ENCODE results near the gene POGLUT3.
A peak's percentile ranks its signal among the peaks of the same experiment; 100 is the strongest.

The POGLUT3 gene

DNA sequence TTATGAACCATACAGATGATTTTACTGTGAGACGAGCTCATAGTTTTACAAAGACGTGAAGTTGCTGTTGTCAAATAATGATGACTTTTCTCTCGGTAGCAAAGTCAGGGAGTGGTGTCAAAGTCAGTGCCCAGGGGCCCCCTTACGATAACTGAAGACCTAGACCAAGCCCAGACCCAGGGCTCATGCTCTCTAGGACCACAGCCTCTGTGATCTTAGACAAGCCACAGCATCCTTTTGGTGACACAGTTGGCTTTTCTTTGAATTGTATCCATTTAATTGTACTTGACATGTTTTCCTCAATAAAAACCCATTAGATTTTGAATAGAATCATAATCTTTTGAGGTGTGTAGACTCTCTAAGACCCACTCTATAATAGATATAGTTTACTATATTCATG is 17.9 kb upstream of the POGLUT3 start:
- Mint-ChIP-seq H3K27ac (no peak overlapping the region), H3K4me1 (no peaks in the 10 kb centered on the region), H3K4me3 (no peak overlapping the region), H3K9me3 (no peaks in the 10 kb centered on the region), H3K27me3 (no peaks in the 10 kb centered on the region)
- ATAC-seq (no peak), DNase-seq (no peak)

DNA sequence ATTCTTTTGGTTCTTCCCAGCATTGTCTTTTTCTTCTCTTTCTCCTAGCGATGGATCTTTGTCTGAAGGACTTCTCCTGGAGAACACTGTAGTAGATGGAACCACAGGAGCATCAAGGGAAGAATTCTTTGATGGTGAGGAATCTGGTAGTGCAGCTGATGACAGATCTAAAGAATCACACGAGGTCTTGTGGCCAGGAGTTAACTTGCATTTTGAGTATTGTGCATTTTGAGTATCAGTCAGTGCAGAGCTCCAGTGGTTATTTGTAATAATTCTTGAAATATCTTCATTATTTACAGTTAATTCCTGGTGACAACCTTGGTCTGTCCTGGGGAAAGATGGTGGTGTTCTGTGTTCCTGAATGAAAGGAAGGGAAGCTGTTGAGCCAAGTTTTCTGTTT is 14.5 kb upstream of the POGLUT3 start:
- H3K27ac Mint-ChIP-seq, result no peak overlapping the region
- H3K27me3 Mint-ChIP-seq, result no peaks in the 10 kb centered on the region
- no peaks in the 10 kb centered on the region for H3K9me3 Mint-ChIP-seq
- H3K4me1 Mint-ChIP-seq, result no peaks in the 10 kb centered on the region
- no peak overlapping the region for H3K4me3 Mint-ChIP-seq
- ATAC-seq (peak; percentile 54), DNase-seq (no peak)

GRCh38 chr11:108511851-108512474 is 13.8 kb upstream of the POGLUT3 start:
- ATAC-seq (no peak), DNase-seq (no peak)
- no peak overlapping the region for H3K27ac Mint-ChIP-seq
- H3K4me3 Mint-ChIP-seq, result no peak overlapping the region
- H3K4me1 Mint-ChIP-seq, result no peaks in the 10 kb centered on the region
- no peaks in the 10 kb centered on the region for H3K9me3 Mint-ChIP-seq
- no peaks in the 10 kb centered on the region for H3K27me3 Mint-ChIP-seq

- no peaks in the 10 kb centered on the region for H3K4me1 Mint-ChIP-seq
- H3K4me3 Mint-ChIP-seq, result no peak overlapping the region
- no peaks in the 10 kb centered on the region for H3K9me3 Mint-ChIP-seq
- H3K27ac Mint-ChIP-seq, result no peak overlapping the region
- H3K27me3 Mint-ChIP-seq, result no peaks in the 10 kb centered on the region
- ATAC-seq (no peak), DNase-seq (no peak)
Observed at GRCh38 chr11:108508653-108509593, 10.7 kb upstream of the POGLUT3 start.

- H3K27me3 Mint-ChIP-seq, result no peaks in the 10 kb centered on the region
- H3K9me3 Mint-ChIP-seq, result no peaks in the 10 kb centered on the region
- H3K4me3 Mint-ChIP-seq, result no peak overlapping the region
- H3K4me1 Mint-ChIP-seq, result peaks cover 23% of the 10 kb centered on the region
- DNase-seq (no peak), ATAC-seq (no peak)
- H3K27ac Mint-ChIP-seq, result no peak overlapping the region
Observed at GRCh38 chr11:108501396-108501795, 3.2 kb upstream of the POGLUT3 start.

DNA sequence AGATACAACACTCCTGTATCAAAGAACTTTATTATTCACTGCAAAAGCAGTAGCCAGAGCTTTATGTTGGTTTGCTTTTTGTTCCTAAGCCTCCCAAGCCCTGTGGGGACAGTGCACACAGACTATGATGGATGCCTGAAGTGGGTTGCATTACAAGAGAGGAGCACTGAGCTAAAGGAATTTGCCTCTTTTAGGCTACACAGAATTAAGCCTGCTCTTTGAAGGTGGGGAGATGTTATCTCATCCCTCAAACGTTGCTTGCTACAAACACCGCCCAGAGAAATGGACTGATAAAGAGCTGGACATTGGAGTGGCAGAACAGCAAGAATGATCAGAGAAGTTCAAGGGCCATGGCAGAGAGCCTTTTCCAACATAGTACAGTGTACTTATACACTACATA is 2.5 kb upstream of the POGLUT3 start:
- no peaks in the 10 kb centered on the region for H3K27me3 Mint-ChIP-seq
- no peaks in the 10 kb centered on the region for H3K9me3 Mint-ChIP-seq
- H3K4me3 Mint-ChIP-seq, result no peak overlapping the region
- H3K27ac Mint-ChIP-seq, result no peak overlapping the region
- DNase-seq, result no peak
- ATAC-seq, result no peak
- H3K4me1 Mint-ChIP-seq, result peaks cover 26% of the 10 kb centered on the region

DNA sequence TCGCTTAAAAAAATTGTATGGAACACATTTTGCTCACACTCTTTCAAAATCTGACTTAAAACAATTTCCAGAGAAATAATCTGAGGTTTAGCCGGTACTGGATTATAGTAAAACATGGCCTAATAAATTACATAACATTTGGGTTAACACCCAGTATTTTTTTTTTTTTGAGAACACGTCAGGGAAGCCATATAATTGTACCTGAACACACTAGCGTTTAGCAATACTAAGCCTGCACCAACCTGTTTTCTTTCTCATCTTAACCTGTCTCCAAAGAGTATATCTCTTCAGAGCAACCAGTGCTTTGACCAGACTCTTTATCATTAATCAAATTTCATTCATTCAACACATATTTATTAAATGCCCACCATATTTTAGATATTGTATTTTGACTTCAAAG is 2.0 kb upstream of the POGLUT3 start:
- no peaks in the 10 kb centered on the region for H3K9me3 Mint-ChIP-seq
- ATAC-seq, result no peak
- peaks cover 29% of the 10 kb centered on the region for H3K4me1 Mint-ChIP-seq
- H3K4me3 Mint-ChIP-seq, result no peak overlapping the region
- DNase-seq, result no peak
- no peak overlapping the region for H3K27ac Mint-ChIP-seq
- no peaks in the 10 kb centered on the region for H3K27me3 Mint-ChIP-seq

DNA sequence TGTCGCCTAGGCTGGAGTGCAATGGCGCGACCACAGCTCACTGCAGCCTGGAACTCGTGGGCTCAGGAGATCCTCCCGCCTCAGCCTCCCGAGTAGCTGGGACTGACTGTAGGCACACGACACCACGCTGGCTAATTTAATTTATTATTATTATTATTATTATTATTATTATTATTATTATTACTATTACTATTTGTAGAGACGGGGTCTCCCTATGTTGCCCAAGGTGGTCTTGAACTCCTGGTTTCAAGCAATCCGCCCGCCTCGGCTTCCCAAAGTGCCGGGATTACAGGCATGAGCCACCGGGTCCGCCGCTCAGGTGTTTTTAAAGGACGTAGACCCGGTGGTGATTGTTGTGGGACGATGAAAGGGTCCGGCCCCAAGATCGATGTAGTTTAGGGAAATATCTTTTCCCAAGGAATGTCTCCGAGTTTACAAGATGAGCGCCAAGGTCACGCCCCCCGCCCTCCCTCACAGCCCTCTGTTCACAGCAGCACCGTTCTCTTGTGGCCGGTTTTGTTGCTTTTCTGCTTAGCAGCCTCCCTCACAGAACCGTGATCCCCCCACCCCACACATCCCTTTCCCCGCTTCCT is 728 bp upstream of the POGLUT3 start:
- Mint-ChIP-seq H3K27ac (peak overlapping the region; percentile 96 to 100), H3K27me3 (no peaks in the 10 kb centered on the region), H3K9me3 (no peaks in the 10 kb centered on the region), H3K4me3 (peak overlapping the region; percentile 93 to 97), H3K4me1 (peaks cover 35% of the 10 kb centered on the region)
- DNase-seq, result no peak
- peak; percentile 16 for ATAC-seq

DNA sequence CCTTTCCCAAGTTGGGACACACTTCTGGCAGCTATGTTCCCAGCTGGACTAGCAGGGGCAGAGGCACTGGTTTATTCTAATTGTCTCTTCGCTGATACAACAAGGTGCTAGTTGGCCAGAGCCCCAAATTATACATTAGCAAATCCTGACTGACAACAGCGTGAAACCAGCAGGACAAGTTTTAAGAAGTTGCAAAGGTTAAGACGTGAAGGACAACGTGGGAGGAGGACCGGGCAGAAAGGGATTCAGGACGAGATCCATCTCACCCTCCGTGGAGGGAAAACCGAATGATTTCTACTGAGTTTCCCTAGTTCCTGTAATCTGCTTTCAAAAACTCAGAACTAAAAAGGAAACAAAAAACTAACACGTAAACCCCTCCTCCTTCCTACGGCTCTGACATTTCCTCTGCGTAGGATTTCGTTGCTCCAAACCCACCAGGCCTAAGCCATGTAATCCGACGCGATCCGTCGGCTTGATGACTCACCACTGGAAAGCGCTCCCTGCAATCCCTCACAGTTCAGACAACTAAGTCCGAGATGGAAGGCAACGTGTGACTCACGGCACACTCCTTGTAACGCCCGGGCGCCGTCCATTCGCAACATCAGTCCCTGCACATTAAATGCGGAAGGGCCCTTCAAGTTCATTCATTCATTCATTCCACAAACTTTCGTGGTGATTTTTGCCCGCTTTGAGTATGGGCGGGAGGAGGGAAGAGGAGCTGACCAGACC is 703 bp downstream of the POGLUT3 start:
- H3K9me3 Mint-ChIP-seq, result no peaks in the 10 kb centered on the region
- DNase-seq (peak in 1 of 2 donors; percentile 78), ATAC-seq (peak; percentile 84)
- H3K4me3 Mint-ChIP-seq, result peak overlapping the region; percentile 83 to 96
- H3K27me3 Mint-ChIP-seq, result no peaks in the 10 kb centered on the region
- peaks cover 35% of the 10 kb centered on the region for H3K4me1 Mint-ChIP-seq
- H3K27ac Mint-ChIP-seq, result peak overlapping the region; percentile 97 to 98

GRCh38 chr11:108496643-108497256 is 1.4 kb downstream of the POGLUT3 start:
- peak overlapping the region; percentile 83 to 96 for H3K4me3 Mint-ChIP-seq
- peak overlapping the region in 1 of 2 donors; percentile 97 for H3K27ac Mint-ChIP-seq
- H3K27me3 Mint-ChIP-seq, result no peaks in the 10 kb centered on the region
- H3K4me1 Mint-ChIP-seq, result peaks cover 35% of the 10 kb centered on the region
- no peaks in the 10 kb centered on the region for H3K9me3 Mint-ChIP-seq
- DNase-seq, result no peak
- no peak for ATAC-seq

- H3K4me1 Mint-ChIP-seq, result peaks cover 35% of the 10 kb centered on the region
- H3K4me3 Mint-ChIP-seq, result no peak overlapping the region
- H3K27ac Mint-ChIP-seq, result no peak overlapping the region
- DNase-seq (no peak), ATAC-seq (no peak)
- H3K9me3 Mint-ChIP-seq, result no peaks in the 10 kb centered on the region
- H3K27me3 Mint-ChIP-seq, result no peaks in the 10 kb centered on the region
Observed at GRCh38 chr11:108495326-108495725, 2.9 kb downstream of the POGLUT3 start.

GRCh38 chr11:108494182-108494581 is 4.0 kb downstream of the POGLUT3 start:
- no peak for ATAC-seq
- DNase-seq, result no peak
- H3K9me3 Mint-ChIP-seq, result no peaks in the 10 kb centered on the region
- H3K4me1 Mint-ChIP-seq, result peaks cover 31% of the 10 kb centered on the region
- no peak overlapping the region for H3K27ac Mint-ChIP-seq
- H3K27me3 Mint-ChIP-seq, result no peaks in the 10 kb centered on the region
- no peak overlapping the region for H3K4me3 Mint-ChIP-seq

DNA sequence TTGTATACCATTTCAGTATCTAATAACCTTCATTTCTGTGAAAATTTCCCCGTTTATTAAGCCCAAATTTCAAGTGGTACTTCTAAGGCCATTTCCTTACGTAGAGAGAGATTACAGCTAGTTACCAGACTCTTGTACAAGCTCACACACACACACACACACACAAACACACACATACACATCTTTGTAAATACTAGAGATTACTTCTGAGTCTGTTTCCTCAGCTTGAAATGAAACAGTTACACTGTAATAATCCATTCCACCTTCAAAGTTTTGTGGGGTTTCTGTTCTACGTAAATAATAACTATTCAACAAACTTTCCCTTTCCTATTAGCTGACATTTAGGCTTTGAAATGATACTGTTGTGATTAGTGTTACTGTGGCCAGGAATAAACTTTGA is 6.2 kb downstream of the POGLUT3 start:
- DNase-seq (no peak), ATAC-seq (no peak)
- H3K27me3 Mint-ChIP-seq, result no peaks in the 10 kb centered on the region
- no peaks in the 10 kb centered on the region for H3K9me3 Mint-ChIP-seq
- H3K27ac Mint-ChIP-seq, result no peak overlapping the region
- no peak overlapping the region for H3K4me3 Mint-ChIP-seq
- H3K4me1 Mint-ChIP-seq, result peaks cover 18% of the 10 kb centered on the region

DNA sequence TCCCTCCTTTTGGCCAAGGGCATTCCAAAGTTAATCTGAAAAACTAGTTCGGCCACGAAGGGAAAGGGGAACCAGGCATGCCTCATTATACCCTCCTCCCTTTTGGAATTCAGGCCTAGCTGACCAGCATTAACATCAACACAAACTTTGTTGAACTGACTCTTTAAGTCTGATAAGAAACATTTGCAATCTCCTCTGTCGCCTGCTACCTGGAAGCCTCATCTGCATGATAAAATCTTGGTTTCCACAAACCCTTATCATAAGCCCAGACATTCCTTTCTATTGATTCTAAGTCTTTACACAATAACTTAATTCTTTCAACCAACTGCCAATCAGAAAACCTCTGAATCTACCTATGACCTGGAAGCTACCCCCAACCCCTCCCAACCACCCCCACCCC is 11.4 kb downstream of the POGLUT3 start:
- ATAC-seq (no peak), DNase-seq (no peak)
- Mint-ChIP-seq H3K9me3 (no peaks in the 10 kb centered on the region), H3K27me3 (no peaks in the 10 kb centered on the region), H3K27ac (peak overlapping the region in 1 of 2 donors; percentile 11), H3K4me3 (no peak overlapping the region), H3K4me1 (no peaks in the 10 kb centered on the region)

- Mint-ChIP-seq H3K4me3 (no peak overlapping the region), H3K9me3 (no peaks in the 10 kb centered on the region), H3K27ac (no peak overlapping the region), H3K27me3 (no peaks in the 10 kb centered on the region), H3K4me1 (no peaks in the 10 kb centered on the region)
- no peak for DNase-seq
- no peak for ATAC-seq
Observed at GRCh38 chr11:108486331-108486730, 11.9 kb downstream of the POGLUT3 start.

Data from stimulated activated naive CD8-positive, alpha-beta T cell treated with anti-CD3 and anti-CD28 coated beads, Interleukin-15, amount 100 ng/mL, for 72 hours (primary cell).